ENCODE results near the gene BANF2.
"Not testable (repeated sequence)": the region's sequence is repeated elsewhere in the genome, so short reads cannot be mapped to it uniquely, and the experiment has no call there.

BANF2 gene

GRCh38 chr20:17699931-17700351 is at the start of gene BANF2:
TSS of gene BANF2 (plus strand) at chr20:17699966. CDS start at chr20:17725026, 25,060 bp downstream.
- DNase-seq (no peak), ATAC-seq (no peak)

- no peak for ATAC-seq
- DNase-seq = no peak
These were observed 49.3 kb upstream of the BANF2 start for GRCh38 chr20:17650301-17651128.

DNA sequence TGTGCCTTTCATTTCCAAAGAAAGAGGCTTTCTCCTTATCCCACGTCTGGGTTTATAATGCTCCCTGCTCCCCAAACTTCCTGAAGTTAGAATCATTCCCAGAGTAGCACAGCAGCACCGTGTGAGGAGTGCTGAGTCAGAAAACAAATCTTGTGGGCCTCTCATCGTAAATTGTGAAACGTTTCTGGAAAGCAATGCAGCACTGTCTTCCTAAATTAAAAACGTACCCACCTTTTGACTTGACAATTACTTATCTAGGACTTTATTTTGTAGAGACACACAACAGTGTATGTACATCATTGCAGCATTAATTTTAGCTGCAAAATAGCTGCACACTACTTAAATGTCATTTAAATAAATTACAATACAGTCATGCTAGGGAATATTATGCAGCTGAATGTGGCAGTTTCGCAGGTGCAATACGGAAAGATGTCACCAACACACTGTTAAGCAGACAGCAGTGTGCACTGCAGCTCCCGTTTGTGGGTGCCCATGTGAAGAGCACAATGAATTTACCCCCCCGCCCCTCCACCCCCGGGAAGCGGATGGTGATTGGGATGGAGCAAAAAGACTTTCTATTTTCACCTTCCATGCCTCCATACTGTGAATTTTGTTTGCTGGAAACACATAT is 48.5 kb upstream of the BANF2 start:
- DNase-seq (no peak), ATAC-seq (no peak)

DNA sequence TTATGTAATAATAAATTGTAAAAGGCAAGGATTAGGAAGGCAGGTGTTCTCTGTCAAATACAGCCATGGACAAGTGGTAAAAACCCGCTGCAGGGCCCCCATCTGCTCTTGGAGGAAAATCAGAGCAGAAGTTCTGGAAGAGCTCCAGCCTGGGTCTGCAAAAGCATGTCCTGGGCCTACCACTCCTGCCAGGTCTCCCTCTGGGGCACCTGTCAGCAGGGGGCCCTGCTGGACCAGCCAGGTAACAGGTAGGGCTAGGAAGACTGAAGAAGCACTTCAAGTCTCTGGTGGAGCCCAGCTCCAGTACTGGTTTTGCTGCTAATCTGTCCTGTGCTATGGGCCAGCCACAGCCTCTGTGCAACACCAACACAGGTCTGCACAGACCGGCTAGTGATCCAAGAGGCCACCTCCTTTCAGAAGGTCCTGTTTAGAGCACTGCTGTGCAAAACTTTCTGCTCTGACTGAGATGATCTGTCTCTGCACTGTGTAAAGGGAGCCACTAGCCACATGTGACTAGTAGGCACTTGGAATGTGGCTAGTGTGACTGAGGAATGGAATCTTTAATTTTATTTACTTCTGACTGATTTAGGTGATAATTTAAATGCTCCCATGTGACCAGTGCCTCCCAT is 47.9 kb upstream of the BANF2 start:
- no peak for DNase-seq
- ATAC-seq = no peak

DNA sequence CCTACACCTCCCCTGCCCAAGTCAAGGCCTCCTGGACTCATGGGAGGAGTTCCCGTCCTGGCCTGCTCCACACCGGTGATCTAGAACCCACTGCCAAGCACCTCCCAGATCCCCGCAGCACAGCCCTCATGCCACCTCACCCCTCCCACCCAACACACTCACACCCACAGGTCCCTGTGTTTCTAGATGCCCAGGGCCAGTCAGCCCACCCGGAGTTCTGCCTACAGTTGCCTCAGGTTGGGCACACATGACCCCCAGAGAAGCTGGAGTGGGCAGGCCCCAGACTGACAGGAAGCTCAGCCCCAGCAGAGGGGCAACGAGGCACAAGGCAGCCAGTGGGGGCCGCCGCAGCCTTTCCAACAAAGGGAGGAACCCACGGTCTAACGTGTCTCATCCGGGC is 47.4 kb upstream of the BANF2 start:
- ATAC-seq = no peak
- no peak for DNase-seq

DNA sequence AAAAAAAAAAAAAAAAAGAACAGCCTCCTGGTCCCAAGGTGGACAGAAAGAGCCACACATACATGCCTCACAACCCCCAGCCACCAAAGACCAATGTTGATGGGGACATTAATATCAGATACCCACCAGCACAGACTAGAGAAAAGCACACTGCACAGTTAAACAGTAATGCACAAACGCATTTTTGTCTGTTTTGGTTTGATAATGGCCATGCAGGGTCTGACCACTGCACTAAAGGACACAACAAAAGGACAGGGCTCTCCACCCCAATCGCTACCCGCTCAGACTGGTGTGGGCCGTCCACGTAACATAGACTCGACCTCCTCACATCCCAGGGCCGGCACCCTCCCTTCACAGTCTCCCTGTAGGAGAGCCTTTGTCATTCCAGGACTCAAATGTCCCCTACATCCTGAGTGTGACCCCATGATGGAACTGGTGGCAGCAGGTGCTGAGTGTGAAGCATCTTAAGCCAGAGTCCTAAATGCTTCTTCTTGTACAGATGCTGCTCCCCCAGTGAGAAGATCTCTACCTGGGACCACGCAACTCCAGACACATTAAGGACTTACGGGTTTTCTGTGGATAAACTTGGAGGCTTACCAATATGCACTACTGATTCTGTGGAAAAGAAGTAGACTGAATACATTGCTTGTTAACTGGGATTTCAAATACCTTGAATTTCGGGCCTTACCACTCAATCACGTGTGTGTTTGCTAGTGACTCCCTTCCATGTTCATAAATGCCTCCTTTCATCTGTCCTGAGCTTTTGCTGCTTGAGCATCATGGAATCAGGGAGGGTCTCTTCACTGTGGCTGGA is 45.7 kb upstream of the BANF2 start:
- ATAC-seq (no peak), DNase-seq (no peak)

- ATAC-seq = no peak
- peak; percentile 38 for DNase-seq
These were observed 45.0 kb upstream of the BANF2 start for GRCh38 chr20:17654649-17655285.

DNA sequence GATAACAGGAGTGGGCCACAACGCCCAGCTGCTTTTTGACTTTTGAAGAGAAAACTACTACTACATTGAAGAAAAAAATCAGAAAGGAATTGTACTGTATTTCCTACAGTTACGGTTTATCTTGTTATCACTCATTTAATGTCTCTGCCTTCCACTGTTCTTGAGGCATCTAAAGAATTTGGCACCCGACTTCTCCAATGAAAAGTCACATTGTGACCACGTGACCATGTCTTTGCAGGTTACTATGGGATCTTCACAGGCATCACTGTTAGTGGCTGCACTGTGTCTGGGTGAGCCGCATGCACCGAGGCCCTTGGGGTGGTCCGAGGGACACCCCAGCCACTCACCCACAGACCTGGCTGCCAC is 44.5 kb upstream of the BANF2 start:
- ATAC-seq (no peak), DNase-seq (no peak)

- no peak for DNase-seq
- ATAC-seq = no peak
These were observed 43.8 kb upstream of the BANF2 start for GRCh38 chr20:17655865-17656479.

DNA sequence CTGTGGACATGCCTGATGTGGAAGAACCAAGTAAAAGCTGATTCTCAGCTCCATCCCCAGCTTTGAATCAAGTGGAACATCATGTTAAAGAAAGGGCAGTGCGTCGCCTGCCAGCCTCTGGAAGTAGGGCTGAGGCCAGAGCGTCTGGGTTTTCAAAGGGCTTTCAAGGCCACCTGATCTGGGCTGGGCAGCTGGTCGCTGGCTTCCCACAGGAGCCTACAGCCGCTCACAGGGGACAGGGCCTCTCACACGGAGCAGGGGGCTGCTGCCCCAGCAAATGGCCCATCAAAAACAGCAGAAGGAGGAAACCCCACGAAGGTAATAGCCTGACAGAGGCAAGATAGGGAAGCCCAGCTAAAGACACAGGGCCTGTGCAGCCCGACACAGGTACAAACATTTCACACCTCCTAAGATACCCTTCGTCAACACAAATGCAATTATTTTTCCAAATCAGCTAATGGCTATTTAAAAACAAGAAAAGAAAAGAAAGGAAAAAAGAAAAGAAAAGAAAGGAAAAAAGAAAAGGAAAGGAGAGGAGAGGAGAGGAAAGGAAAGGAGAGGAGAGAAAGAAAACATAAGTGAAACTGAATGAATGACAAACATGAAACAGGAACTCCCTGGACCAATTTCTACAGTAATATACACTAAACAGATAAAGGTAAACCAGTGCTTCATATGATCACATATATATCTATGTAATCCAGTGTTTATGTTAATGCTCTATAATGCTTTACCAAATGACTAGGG is 42.5 kb upstream of the BANF2 start:
- DNase-seq = no peak

GRCh38 chr20:17657898-17658647 is 41.7 kb upstream of the BANF2 start:
- no peak for DNase-seq
- no peak for ATAC-seq

More for the DNA sequence above, 42.5 kb upstream of the BANF2 start:
- no peak for ATAC-seq

GRCh38 chr20:17658648-17658993 is 41.1 kb upstream of the BANF2 start:
- ATAC-seq = no peak
- no peak for DNase-seq

- not testable (repeated sequence) for ATAC-seq
These were observed 40.4 kb upstream of the BANF2 start for GRCh38 chr20:17659344-17659743.

GRCh38 chr20:17659801-17660200 is 40.0 kb upstream of the BANF2 start:
- ATAC-seq (no peak), DNase-seq (no peak)

More at GRCh38 chr20:17659344-17659743, 40.4 kb upstream of the BANF2 start:
- not testable (repeated sequence) for DNase-seq

DNA sequence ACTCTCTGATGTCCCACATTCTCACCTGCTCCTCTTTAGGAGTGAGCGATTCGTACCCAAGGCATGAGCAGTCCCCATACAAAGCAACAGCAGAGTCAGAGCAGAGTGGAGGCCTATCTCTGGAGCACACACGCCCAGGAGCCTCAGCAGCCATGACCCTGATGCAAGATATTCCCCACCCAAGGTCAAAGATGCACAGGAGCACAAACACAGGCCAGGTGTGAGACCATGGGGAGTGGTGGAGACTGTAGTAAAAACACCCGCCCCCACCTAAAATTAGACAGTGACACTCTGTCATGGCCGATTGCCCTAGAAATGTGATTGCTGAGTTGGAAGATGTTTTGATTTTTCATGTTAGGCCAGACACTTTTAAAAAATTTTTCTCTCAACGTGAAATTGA is 39.1 kb upstream of the BANF2 start:
- no peak for ATAC-seq
- DNase-seq = no peak

DNA sequence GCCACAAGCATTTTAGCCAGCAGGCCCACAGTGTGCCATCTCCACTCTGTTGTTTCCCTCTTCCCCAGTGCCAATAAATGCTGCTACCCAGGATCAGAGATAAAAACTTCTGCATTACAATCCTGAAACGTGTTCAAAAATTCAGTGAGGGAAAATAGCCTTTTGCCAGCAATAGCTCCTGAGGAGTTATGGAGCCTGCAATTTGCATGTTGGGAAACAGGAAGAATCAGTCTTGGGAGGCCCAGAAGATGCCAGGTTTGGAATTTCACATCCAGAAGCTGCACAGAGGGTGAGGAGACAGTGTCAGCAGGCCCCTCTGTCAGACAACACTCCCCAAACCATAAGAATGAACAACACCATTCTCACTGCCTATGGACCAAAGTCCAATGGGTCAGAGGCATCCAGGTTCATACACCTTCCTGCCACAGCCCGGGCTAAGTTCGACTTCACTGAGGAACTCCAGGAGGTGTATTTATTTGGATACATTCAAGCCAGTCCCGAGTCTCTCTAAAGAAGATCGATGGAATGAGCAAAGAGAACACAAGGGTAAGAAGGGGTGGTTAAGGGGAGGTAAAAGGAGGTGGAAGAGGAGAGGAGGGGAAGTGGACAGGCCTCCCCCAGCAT is 38.5 kb upstream of the BANF2 start:
- ATAC-seq (no peak), DNase-seq (no peak)

- ATAC-seq = peak; percentile 66
- peak; percentile 16 for DNase-seq
These were observed 37.3 kb upstream of the BANF2 start for GRCh38 chr20:17662333-17663039.

- no peak for ATAC-seq
- no peak for DNase-seq
These were observed 36.7 kb upstream of the BANF2 start for GRCh38 chr20:17663040-17663399.

- DNase-seq (no peak), ATAC-seq (no peak)
These were observed 36.3 kb upstream of the BANF2 start for GRCh38 chr20:17663486-17663885.
